HPDE6-E6E7 (cell line): ENCODE measurements around the gene CLK4.

Experiments used
- DNase-seq: peaks from one replicate; pipeline ENCODE4 v3.0.0; 2011; ENCODE audit warnings: missing footprints; ENCODE audit errors: extremely low spot score

CLK4 gene

DNA sequence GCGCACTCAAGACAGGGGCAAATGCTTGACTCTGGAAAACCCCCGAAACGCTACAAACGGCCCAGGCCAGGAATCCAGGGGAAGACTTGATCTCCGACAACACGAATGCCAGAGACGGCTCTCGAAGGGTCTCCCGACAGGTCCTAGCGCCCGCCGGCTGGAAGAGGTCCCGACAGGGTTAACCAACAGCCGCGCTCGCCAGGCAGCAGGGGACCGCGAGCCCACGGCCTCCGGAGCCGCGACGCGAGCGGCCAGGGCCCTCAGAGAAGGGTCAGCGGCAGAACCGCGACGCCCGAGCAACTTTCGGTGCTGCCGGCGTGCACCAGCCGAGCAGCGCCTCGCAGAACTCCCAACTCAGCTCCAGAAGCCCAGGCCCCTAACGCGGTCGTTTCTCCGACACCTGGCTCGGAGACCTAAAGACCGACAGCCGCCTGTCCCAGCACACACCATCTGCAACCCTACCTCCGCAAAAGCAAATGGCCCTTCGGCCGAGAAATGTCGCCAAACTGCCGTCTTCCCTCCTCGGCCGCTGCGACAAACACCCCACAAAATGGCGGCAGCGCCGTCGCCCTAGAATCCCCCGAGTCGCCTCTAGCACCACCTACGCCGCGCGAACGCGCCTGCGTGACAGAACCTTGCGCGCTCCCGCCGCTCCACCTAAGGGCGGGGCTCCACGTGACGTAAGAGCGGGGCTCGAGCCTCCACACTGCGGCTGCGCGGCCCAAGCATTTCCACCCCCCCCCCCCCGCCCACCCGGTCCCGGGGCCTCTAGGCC is at the start of gene CLK4:
Gene CLK4 (minus strand): TSS at position 567 of the 775 bp plus-strand sequence. CDS start 3,634 bp downstream, outside the sequence.
- DNase-seq: peak; percentile 88

GRCh38 chr5:178675922-178676321 is 49.1 kb upstream of the CLK4 start:
- DNase-seq: peak; percentile 85

GRCh38 chr5:178674334-178674733 is 47.5 kb upstream of the CLK4 start:
- no peak for DNase-seq

DNA sequence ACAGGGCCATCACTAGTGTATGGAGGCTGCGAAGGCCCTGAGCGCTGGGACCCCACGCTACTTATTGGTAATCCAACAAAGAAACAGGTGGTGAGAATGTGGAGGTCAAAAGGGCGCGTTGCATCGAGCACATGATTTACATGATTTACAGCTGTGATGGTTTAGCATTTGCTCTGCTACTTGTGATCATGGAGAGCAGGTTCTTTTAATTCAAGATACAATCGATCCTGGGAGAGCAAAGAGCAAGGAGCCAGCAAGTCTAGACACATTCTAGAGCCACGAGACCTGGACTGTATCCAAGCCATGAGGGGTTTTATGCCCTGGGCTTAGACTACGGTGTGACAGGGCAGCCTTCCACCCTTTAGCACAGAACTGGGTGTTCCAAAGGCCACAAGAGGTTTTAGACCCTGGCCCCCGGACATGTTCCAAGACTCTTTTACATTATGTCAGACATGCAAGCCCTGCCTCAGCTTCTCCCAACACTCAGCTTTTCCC is 47.0 kb upstream of the CLK4 start:
- no peak for DNase-seq

- DNase-seq: no peak
Measured at GRCh38 chr5:178672630-178673029, 45.8 kb upstream of the CLK4 start.

DNA sequence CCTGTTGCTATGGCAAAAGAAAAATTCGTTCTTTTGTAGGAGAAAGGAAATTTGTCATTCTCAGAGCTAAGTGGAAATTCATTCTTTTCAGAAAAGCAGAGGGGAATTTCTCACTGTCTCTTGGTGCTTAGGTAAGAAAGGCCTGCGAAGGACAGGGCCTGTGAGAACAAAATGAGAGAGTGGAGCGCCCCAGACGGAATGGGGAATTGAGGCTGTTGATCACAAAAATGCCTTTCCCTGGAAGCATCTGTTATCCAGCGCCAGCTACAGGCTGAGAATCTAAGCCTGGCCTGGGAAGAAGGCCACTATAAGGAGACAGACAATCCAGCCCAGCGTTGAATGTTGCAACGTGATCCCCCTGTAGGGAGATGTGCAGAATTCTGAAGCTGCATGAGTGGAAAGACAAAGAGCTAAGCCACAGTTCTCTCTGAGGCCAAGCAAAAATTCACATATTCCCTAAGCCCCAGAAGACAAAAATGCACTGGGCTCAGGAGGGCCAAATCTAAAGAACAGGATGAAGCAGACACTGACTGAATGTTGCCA is 44.8 kb upstream of the CLK4 start:
- no peak for DNase-seq

GRCh38 chr5:178670351-178670885 is 43.6 kb upstream of the CLK4 start:
- no peak for DNase-seq

DNA sequence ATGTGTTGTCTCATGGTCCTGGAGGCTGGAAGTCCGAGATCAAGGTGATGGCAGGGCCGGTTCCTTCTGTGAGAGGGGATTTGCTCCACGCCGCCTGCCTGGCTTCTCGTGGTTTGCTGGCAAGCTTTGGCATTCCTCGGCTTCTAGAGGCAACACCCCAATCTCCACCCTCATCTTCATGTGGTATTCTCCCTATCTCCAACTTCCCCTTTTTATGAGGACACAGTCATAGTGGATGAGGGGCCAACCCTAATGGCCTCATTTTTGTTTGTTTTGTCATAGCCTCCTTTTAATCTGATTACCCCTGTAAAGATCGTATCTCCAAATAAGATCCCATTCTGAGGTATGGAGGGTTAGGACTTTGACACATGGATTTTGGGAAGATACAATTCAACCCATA is 41.7 kb upstream of the CLK4 start:
- no peak for DNase-seq

GRCh38 chr5:178667688-178668087 is 40.8 kb upstream of the CLK4 start:
- DNase-seq: no peak

DNA sequence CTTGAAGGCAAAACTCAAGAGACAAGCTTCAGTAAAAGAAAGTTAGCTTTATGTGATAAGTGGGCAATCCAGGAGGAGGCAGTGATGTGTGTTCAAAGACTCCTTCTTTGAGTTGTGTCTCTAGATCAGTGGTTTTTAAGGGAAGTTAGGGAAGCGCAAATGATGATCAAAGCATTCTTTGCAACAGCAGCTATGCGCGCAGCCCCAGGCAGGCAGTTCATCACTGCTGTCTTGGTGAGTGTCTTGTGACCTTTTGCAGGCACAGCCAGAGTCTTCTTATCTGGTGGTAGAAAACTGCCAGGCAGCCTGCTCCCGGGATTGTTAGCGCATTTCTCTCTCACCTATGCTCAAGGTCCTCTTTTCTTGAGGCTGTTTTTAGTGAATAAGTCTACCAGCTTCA is 40.3 kb upstream of the CLK4 start:
- DNase-seq: no peak

- no peak for DNase-seq
Measured at GRCh38 chr5:178664141-178664540, 37.3 kb upstream of the CLK4 start.

GRCh38 chr5:178662541-178662860 is 35.7 kb upstream of the CLK4 start:
- no peak for DNase-seq

GRCh38 chr5:178661836-178662540 is 35.1 kb upstream of the CLK4 start:
- no peak for DNase-seq

DNA sequence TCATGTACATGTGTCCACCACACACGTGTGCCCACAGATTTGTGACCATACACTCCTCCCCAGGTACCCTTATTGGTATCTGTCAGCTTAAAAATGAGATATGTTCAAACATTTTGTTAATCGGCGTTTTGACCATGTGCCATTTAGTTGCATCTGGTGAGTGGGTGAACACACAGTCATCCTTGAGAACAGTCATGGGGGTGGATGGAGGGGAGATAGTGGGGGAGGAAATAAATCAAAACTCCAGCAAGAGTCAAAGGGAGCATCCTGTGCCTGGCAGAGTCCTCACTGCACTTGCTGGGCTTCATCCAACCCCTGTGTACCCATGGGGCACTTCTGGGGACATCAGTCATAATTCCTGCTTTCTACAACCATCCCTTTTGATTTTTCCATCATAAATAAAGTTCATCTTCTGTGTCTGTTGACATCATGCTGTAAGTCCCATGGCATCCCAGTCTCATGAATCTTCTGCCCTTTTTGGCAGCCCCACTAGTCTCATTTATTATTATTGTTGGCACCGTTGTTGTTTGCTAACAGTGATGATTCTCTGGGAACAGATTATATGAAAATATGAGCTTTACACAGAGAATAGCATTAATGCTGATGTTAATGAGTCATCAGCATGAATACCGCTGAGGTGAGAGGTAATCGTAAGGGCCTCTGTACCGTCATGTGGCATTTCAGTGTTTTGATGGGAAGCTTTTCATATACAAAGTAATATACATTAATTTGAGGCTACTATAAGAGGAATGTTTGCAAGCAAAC is 24.4 kb upstream of the CLK4 start:
- DNase-seq: peak; percentile 70

GRCh38 chr5:178650214-178650613 is 23.4 kb upstream of the CLK4 start:
- no peak for DNase-seq

DNA sequence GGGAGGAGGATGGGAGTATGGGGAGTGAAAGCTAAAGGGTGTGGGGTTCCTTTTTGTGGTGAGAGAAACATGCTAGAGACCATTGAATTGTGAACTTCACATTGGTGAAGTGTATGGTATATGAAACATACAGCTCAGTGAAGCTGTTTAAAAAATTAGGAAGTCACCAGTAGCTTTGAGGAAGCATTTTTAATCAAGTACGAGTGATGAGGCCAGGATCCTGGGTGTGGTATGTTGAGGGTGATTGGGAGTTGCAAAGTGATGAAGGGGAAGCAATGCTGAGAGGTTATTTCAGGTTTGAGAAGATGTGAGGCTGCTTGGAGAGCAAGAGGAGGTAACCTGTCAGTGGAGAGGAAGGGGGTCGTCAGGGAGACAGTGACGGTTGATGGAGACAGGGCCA is 22.7 kb upstream of the CLK4 start:
- DNase-seq: no peak

DNA sequence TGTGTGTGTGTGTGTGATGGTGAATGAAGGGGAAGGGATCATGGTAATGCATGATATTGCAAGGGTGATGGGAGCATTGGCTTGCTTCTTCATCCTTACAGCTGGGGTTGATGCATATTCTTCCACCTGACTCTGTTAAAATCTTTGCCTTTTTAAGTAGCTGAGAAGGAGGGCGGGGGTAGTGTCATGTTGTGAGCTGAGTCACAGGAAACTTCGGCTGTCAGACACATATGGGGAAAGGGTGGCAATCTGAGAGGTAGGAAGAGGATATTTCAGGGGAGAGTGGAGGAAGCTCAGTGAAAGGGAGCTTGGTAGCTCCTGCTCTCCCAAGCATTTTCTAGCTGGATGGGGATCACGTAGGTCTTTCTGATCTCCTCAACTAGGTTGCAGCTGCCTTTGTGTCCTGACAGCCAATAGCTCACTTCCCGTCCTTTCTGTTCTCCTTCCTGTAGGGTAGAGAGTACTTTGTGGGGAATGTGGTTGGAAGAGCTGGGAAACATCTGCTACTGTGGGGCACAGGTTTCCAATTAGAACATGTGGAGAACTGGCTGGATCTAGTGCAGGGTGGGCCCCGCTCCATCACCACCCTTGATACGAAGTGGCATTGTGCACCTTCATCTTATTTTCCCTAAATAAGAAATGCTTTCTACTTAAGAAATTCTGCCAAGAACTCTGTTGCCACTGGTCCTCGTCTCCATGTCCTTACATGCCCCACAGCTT is 18.1 kb upstream of the CLK4 start:
- DNase-seq: no peak

- DNase-seq: peak; percentile 84
Measured at GRCh38 chr5:178642351-178642909, 15.6 kb upstream of the CLK4 start.

DNA sequence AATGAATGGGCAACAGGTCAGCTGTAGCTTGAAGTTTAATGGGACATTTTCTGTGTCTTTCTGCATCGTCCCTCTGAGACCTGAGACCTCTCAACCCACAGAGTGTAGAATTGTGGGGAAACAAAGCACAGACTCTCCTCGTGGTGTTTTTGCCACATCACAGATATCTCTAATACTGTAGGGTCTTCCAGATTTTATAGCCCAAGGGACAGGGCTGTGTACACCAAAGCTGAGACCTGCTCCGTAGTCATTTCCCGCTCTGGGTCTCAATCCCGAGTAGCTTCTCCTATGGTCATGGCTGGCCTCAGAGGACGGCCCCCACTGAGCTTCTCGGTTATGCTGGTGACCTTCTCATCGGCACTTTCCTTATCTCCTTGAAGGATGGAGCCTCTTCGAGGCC is 14.9 kb upstream of the CLK4 start:
- no peak for DNase-seq

DNA sequence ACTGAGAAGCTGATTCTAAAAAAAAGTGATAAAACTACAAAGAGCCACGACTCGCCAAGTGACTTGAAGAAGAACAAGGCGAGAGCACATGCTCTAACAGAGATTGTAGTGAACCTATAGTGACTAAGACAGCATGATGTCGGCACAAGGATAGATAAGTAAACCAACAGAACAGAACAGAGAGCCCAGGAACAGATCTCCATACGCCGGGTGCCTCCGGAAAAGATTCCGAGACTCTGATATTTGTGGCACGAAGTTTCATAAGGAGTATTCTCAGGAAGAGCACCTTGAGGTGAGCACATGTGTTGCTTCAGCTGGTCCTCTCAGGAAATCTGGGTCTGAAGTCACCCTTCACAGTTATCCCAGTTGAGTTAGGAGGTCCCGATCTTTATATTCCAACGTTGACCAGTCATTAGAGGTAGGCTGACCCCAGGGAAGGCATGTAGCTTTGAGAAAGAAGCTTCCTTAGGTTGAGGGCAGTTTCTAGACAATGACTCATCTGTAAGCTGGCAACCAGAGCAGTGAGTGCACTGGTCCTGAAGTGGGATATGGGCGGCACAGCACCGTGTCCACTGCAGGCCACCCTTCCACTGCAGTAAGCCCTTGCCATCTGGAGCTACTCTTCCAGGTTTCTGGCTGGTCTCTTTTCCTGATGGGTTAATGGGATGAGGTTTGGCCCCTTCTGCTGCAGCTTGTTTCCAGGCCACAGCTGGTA is 13.6 kb upstream of the CLK4 start:
- DNase-seq: no peak
